Muscle layer of duodenum (tissue), 2 donors: ENCODE data around the gene NEURL3.
"Not testable (repeated sequence)": the region's sequence is repeated elsewhere in the genome, so short reads cannot be mapped to it uniquely, and the experiment has no call there.

Experiments used
- H3K27ac ChIP-seq: one replicate; pipeline ENCODE4 v1.7.0; 2013; ENCODE audit warnings: mild to moderate bottlenecking, low read length
- H3K27me3 ChIP-seq: one replicate; pipeline ENCODE4 v1.7.0; 2013; ENCODE audit warnings: low read depth, mild to moderate bottlenecking, control low read depth, low read length
- H3K36me3 ChIP-seq, 2 donors: one replicate each; pipeline ENCODE4 v1.7.0; 2013; ENCODE audit warnings: low read length in 2 of 2, control low read depth in 1 of 2, mild to moderate bottlenecking in 1 of 2; ENCODE audit not compliant: insufficient read depth in 2 of 2, control insufficient read depth in 1 of 2
- H3K4me1 ChIP-seq, 2 donors: one replicate each; pipeline ENCODE4 v1.7.0; 2013; ENCODE audit warnings: low read length in 2 of 2, mild to moderate bottlenecking in 2 of 2, control low read depth in 1 of 2, moderate library complexity in 1 of 2; ENCODE audit not compliant: insufficient read depth in 2 of 2, control insufficient read depth in 1 of 2
- H3K4me3 ChIP-seq, 2 donors: one replicate each; pipeline ENCODE4 v1.7.0; 2013; ENCODE audit warnings: low read length in 2 of 2, low read depth in 1 of 2, mild to moderate bottlenecking in 1 of 2
- H3K9me3 ChIP-seq, 2 donors: one replicate each; pipeline ENCODE4 v1.7.0; 2013; ENCODE audit warnings: low read length in 2 of 2, control low read depth in 1 of 2, mild to moderate bottlenecking in 1 of 2; ENCODE audit not compliant: control insufficient read depth in 1 of 2
- donor health status: healthy.

Gene NEURL3

GRCh38 chr2:96505231-96505889, at the start of gene NEURL3:
NEURL3 (minus strand) TSS chr2:96505357; CDS start chr2:96505286, 71 bp downstream.
- Histone ChIP-seq H3K27me3 (peaks cover 7% of the 10 kb centered on the region), H3K4me1 (peaks cover 3 to 11% of the 10 kb centered on the region in 2 donors), H3K4me3 (no peak within 1 kb of the TSS), H3K36me3 (no peaks in the 10 kb centered on the region), H3K27ac (no peak within 1 kb of the TSS), H3K9me3 (no peaks in the 10 kb centered on the region)

- Histone ChIP-seq H3K36me3 (peaks cover 7 to 31% of the 10 kb centered on the region in 2 donors), H3K4me3 (peak overlapping the region in 1 of 2 donors; percentile 15), H3K9me3 (no peaks in the 10 kb centered on the region), H3K4me1 (peaks cover 0 to 1% of the 10 kb centered on the region in 2 donors), H3K27me3 (no peaks in the 10 kb centered on the region), H3K27ac (no peak overlapping the region)
Measured at GRCh38 chr2:96554293-96555145, 49.4 kb upstream of the NEURL3 start.

- not testable (repeated sequence) for H3K4me1 ChIP-seq, H3K4me3 ChIP-seq, H3K27me3 ChIP-seq, H3K27ac ChIP-seq, H3K9me3 ChIP-seq
- H3K36me3 ChIP-seq, result peaks cover 12 to 37% of the 10 kb centered on the region in 2 donors
Measured at GRCh38 chr2:96553957-96554292, 48.8 kb upstream of the NEURL3 start.

GRCh38 chr2:96553176-96553956, 48.2 kb upstream of the NEURL3 start:
- Histone ChIP-seq H3K27me3 (no peaks in the 10 kb centered on the region), H3K4me1 (peaks cover 0 to 8% of the 10 kb centered on the region in 2 donors), H3K9me3 (no peaks in the 10 kb centered on the region), H3K4me3 (no peak overlapping the region), H3K36me3 (peaks cover 17 to 43% of the 10 kb centered on the region in 2 donors), H3K27ac (no peak overlapping the region)

GRCh38 chr2:96552315-96553175, 47.4 kb upstream of the NEURL3 start:
- Histone ChIP-seq H3K27me3 (no peaks in the 10 kb centered on the region), H3K36me3 (peaks cover 22 to 51% of the 10 kb centered on the region in 2 donors), H3K4me1 (peaks cover 0 to 8% of the 10 kb centered on the region in 2 donors), H3K4me3 (no peak overlapping the region), H3K9me3 (no peaks in the 10 kb centered on the region), H3K27ac (no peak overlapping the region)

GRCh38 chr2:96551605-96552314, 46.6 kb upstream of the NEURL3 start:
- no peaks in the 10 kb centered on the region for H3K27me3 ChIP-seq
- no peak overlapping the region for H3K27ac ChIP-seq
- no peaks in the 10 kb centered on the region for H3K9me3 ChIP-seq
- H3K4me3 ChIP-seq, result no peak overlapping the region
- H3K36me3 ChIP-seq, result peaks cover 26 to 57% of the 10 kb centered on the region in 2 donors
- peaks cover 0 to 8% of the 10 kb centered on the region in 2 donors for H3K4me1 ChIP-seq

- H3K36me3 ChIP-seq, result peaks cover 31 to 57% of the 10 kb centered on the region in 2 donors
- H3K4me3 ChIP-seq, result no peak overlapping the region
- no peaks in the 10 kb centered on the region for H3K27me3 ChIP-seq
- peaks cover 0 to 8% of the 10 kb centered on the region in 2 donors for H3K4me1 ChIP-seq
- no peaks in the 10 kb centered on the region for H3K9me3 ChIP-seq
- no peak overlapping the region for H3K27ac ChIP-seq
Measured at GRCh38 chr2:96550787-96551604, 45.8 kb upstream of the NEURL3 start.

- H3K4me3 ChIP-seq, result no peak overlapping the region
- H3K9me3 ChIP-seq, result no peaks in the 10 kb centered on the region
- no peaks in the 10 kb centered on the region for H3K27me3 ChIP-seq
- peaks cover 33 to 57% of the 10 kb centered on the region in 2 donors for H3K36me3 ChIP-seq
- H3K4me1 ChIP-seq, result peaks cover 0 to 8% of the 10 kb centered on the region in 2 donors
- no peak overlapping the region for H3K27ac ChIP-seq
Measured at GRCh38 chr2:96549967-96550786, 45.0 kb upstream of the NEURL3 start.

- no peaks in the 10 kb centered on the region for H3K9me3 ChIP-seq
- H3K4me3 ChIP-seq, result no peak overlapping the region
- no peak overlapping the region for H3K27ac ChIP-seq
- H3K4me1 ChIP-seq, result peaks cover 0 to 8% of the 10 kb centered on the region in 2 donors
- no peaks in the 10 kb centered on the region for H3K27me3 ChIP-seq
- peaks cover 33 to 57% of the 10 kb centered on the region in 2 donors for H3K36me3 ChIP-seq
Measured at GRCh38 chr2:96549466-96549785, 44.3 kb upstream of the NEURL3 start.
